Nephron progenitor cell (in vitro differentiated cells): ENCODE data around the gene CRACDL.
"Not testable (repeated sequence)": the region's sequence is repeated elsewhere in the genome, so short reads cannot be mapped to it uniquely, and the experiment has no call there.

ENCODE experiments used
- DNase-seq: peaks from one replicate; pipeline ENCODE4 v3.0.0; 2021
- H3K27ac Mint-ChIP-seq: 2 replicates; pipeline ENCODE4 v1.8.0; 2021; ENCODE audit warnings: mild to moderate bottlenecking, moderate library complexity, mixed read lengths
- H3K27me3 Mint-ChIP-seq: 2 replicates; pipeline ENCODE4 v1.8.0; 2021; ENCODE audit warnings: mild to moderate bottlenecking, low read depth, mixed read lengths; ENCODE audit not compliant: poor library complexity
- H3K36me3 Mint-ChIP-seq: 2 replicates; pipeline ENCODE4 v1.8.0; 2021; ENCODE audit warnings: low read depth, mixed read lengths
- H3K4me1 Mint-ChIP-seq: 2 replicates; pipeline ENCODE4 v1.8.0; 2021; ENCODE audit warnings: mixed read lengths
- H3K4me3 Mint-ChIP-seq: 2 replicates; pipeline ENCODE4 v1.8.0; 2021; ENCODE audit warnings: mild to moderate bottlenecking, moderate library complexity, mixed read lengths
- H3K9me3 Mint-ChIP-seq: 2 replicates; pipeline ENCODE4 v1.8.0; 2021; ENCODE audit warnings: mild to moderate bottlenecking, moderate library complexity, mixed read lengths
- TF ChIP-seq, protein P1 (sequence below): fragments of 200-600 bp; sonication (generic); IDR thresholded peaks from 2 replicates; pipeline ENCODE4 v1.5.0; 2021; ENCODE audit warnings: antibody characterized with exemption

Gene CRACDL

DNA sequence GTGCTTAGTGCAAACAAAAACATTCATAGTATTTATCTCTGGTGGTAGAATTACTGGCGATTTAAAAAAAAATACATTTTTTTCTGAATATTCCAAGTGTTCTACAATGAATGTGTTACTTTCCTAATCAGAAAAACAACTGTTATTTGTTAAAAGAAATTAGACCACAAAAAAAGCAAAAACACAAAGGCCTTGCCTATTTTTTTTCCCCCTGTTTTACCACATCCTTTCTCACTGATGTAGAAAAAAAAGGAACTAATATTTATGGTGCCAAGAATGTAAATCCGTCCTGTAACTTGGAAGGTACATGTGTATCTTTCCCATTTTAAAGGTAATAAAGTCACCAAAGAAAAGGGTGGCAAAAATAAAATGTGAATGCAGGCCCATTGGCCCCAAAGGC is 176.7 kb downstream of the CRACDL start:
- no peak overlapping the region for H3K4me3 Mint-ChIP-seq
- TF ChIP-seq, protein P1, sequence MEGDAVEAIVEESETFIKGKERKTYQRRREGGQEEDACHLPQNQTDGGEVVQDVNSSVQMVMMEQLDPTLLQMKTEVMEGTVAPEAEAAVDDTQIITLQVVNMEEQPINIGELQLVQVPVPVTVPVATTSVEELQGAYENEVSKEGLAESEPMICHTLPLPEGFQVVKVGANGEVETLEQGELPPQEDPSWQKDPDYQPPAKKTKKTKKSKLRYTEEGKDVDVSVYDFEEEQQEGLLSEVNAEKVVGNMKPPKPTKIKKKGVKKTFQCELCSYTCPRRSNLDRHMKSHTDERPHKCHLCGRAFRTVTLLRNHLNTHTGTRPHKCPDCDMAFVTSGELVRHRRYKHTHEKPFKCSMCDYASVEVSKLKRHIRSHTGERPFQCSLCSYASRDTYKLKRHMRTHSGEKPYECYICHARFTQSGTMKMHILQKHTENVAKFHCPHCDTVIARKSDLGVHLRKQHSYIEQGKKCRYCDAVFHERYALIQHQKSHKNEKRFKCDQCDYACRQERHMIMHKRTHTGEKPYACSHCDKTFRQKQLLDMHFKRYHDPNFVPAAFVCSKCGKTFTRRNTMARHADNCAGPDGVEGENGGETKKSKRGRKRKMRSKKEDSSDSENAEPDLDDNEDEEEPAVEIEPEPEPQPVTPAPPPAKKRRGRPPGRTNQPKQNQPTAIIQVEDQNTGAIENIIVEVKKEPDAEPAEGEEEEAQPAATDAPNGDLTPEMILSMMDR: no peak
- H3K27ac Mint-ChIP-seq: no peak overlapping the region
- H3K36me3 Mint-ChIP-seq: no peaks in the 10 kb centered on the region
- H3K9me3 Mint-ChIP-seq: no peaks in the 10 kb centered on the region
- DNase-seq: no peak
- H3K27me3 Mint-ChIP-seq: peaks cover 21% of the 10 kb centered on the region
- no peaks in the 10 kb centered on the region for H3K4me1 Mint-ChIP-seq

- no peak for DNase-seq
- TF ChIP-seq, protein P1: no peak
- Mint-ChIP-seq H3K4me1 (no peaks in the 10 kb centered on the region), H3K36me3 (no peaks in the 10 kb centered on the region), H3K27ac (peak overlapping the region; percentile 30), H3K27me3 (peaks cover 29% of the 10 kb centered on the region), H3K4me3 (no peak overlapping the region), H3K9me3 (peaks cover 3% of the 10 kb centered on the region)
Observed at GRCh38 chr2:98757904-98758421, 178.1 kb downstream of the CRACDL start.

DNA sequence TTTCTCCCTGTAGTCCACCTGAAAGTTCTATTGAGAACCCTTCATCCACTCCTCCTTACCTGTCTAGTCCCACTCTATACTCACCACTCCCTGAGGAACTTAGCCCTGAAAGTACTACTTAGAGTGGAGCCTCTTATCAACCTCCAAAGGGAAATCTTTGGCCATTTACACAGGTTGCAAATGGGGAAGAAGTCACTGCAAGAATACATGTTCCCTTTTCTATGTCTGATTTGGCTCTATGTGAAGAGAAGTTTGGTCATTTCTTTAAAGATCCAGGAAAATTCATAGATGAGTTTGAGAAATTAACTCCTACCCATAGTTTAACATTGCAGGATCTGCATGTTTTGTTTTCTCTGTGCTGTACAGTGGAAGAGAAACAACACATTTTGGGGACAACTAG is 182.2 kb downstream of the CRACDL start:
- Mint-ChIP-seq H3K27me3 (peaks cover 27% of the 10 kb centered on the region), H3K9me3 (peaks cover 12% of the 10 kb centered on the region), H3K4me1 (peaks cover 6% of the 10 kb centered on the region), H3K4me3 (no peak overlapping the region), H3K36me3 (no peaks in the 10 kb centered on the region), H3K27ac (no peak overlapping the region)
- TF ChIP-seq, protein P1: no peak
- DNase-seq: no peak

DNA sequence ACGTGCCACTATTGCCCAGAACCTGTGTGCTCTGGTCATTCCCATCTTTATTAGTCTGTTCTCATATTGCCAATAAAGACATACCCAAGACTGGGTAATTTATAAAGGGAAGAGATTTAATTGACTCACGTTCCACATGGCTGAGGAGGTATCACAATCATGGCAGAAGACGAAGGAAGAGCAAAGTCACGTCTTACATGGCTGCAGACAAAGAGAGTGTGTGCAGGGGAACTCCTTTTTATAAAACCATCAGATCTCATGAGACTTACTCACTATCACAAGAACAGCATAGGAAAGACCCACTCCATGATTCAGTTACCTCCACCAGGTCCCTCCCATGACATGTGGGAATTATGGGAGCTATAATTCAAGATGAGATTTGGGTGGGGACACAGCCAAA is 183.3 kb downstream of the CRACDL start:
- Mint-ChIP-seq H3K9me3 (peaks cover 12% of the 10 kb centered on the region), H3K4me1 (peaks cover 11% of the 10 kb centered on the region), H3K27me3 (peaks cover 29% of the 10 kb centered on the region)
- DNase-seq, H3K27ac Mint-ChIP-seq, H3K4me3 Mint-ChIP-seq, H3K36me3 Mint-ChIP-seq: not testable (repeated sequence)

DNA sequence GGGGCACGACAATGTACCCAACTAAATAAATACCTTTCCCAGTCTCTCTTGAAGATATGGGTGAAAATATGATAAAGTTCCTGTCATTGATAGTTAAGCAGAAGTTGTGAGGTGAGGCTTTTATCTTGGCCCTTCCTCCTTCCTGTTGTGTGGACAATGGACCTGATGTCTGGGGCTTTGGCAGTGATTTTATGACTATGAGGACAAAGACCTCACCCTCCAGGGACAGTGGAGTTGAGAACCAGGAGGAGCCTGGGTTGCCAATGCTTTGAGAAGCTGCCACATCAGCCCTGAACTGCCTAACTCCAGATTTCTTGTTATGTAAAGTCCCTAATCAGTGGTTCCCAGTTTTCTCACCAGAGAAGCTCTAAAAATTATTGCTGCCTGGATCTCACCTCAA is 184.3 kb downstream of the CRACDL start:
- Mint-ChIP-seq H3K36me3 (no peaks in the 10 kb centered on the region), H3K4me1 (peaks cover 11% of the 10 kb centered on the region), H3K4me3 (no peak overlapping the region), H3K27me3 (peaks cover 29% of the 10 kb centered on the region), H3K27ac (no peak overlapping the region), H3K9me3 (peaks cover 12% of the 10 kb centered on the region)
- TF ChIP-seq, protein P1: no peak
- no peak for DNase-seq

- Mint-ChIP-seq H3K9me3 (peaks cover 12% of the 10 kb centered on the region), H3K4me3 (no peak overlapping the region), H3K27ac (no peak overlapping the region), H3K36me3 (no peaks in the 10 kb centered on the region), H3K4me1 (peaks cover 12% of the 10 kb centered on the region), H3K27me3 (peaks cover 26% of the 10 kb centered on the region)
- no peak for DNase-seq
- TF ChIP-seq, protein P1: no peak
Observed at GRCh38 chr2:98750593-98751282, 185.3 kb downstream of the CRACDL start.
